GM18873 (cell line): ENCODE results near the gene GABBR2.
"Not testable (repeated sequence)": the region's sequence is repeated elsewhere in the genome, so short reads cannot be mapped to it uniquely, and the experiment has no call there.

Experiments used
- ATAC-seq: cut with Tn5 transposase; IDR thresholded peaks from one replicate; pipeline ENCODE4 v1.9.1; 2021; ENCODE audit warnings: mild to moderate bottlenecking, moderate library complexity, moderate number of reproducible peaks; ENCODE audit not compliant: unreplicated experiment, low FRiP score

The GABBR2 gene

DNA sequence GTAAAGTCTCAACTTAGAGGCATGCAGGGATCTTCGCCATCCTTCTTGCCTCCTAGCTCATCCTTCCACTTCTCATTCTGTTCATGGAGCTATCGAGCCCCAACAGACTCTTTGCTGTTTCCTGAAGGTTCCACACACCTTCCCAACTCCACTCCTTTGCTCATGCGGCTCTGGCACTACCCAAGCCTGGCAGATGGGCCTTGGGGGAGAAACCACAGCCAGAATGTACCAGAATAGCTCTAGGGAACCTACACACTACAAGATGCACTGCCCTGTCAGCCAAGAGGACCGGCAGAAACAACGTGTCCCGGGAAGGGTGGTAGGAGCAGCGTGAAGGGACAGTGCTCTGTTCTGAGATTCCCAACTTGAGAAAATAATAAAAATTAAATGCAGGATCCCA is 178.9 kb downstream of the GABBR2 start:
- ATAC-seq: no peak

DNA sequence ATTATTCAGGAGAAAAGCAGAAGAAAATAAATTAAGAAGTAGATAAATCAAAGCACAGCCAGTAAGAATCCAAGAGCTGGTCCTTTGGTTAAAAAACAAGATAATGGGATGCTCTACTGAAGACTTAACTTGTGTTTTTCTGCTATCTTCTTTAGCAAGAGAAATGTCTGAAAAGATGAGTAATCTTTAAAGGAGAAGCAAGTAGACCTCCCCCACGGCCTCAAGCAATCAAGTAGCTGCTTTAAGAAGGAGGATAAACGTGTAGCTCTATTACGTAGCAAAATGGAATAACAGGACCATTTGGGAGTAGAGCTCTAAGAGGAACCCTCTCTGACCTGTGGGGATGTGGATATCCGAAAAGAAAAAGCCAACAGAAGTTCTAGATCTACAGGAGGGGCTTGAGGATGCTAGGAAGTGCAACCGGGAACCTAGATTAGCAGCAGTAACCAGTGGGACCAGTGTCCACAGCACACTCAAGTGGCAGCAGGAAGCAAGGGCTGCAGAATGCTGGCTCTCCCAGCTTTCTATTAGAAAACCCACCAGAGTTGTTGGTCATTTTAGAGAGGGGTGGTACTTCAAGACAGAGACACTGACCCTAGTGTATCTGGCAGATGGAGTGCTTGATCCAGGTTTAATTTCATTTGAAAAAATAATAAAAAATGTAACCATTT is 185.4 kb downstream of the GABBR2 start:
- ATAC-seq: no peak

DNA sequence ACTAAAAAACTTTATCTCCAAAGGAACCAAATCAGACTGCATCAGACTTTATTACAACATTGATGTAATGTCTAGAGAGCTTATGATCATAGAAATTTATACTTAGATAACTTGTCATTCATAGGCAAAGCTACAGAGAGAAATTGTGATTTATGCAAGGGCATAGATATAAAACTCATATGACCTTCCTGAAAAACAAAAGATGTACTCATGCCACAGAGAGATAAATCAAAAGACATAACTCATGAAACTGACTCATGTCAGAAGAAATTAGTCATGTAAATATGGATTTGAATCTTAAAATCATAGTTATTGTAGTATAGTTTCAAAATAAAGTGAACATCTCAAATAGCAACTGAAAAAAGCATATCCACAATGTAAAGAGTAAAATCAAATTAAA is 186.2 kb downstream of the GABBR2 start:
- no peak for ATAC-seq

GRCh38 chr9:98521141-98521540 is 187.6 kb downstream of the GABBR2 start:
- no peak for ATAC-seq

DNA sequence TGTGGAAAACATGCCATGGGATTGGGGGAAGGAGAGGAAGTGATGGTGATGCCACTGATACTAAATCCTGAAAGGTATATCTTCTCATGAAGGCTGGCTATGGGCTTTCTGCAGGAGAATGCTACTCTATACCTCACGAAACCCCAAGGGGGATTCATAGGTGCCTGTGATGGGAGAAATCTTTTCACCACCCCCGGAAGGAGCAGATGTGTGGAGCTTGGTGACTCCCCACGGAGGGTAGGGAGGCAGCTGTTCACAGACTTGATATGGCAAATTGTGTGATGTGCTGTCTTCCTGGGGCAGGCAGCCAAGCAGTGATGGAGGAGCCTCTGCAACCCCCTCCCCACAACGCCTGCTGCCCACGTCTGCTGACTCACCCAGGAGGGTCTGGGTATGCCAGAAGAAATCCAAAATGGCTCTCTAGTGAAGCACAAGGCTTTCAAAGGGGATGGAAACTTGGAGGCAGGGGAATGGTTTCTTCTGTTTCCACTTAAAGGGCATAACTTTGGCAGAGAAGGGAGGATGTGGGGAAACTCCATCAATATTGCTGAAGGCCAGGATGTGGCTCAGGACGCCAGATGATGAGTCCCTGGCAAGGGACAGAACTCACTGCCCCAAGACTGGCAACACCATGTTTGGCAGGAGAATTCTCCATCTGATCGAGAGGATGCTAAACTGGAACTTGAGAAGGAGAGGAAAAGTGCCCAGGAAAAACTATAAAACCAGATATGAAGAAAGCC is 188.3 kb downstream of the GABBR2 start:
- no peak for ATAC-seq

- ATAC-seq: no peak
These were observed 189.1 kb downstream of the GABBR2 start for GRCh38 chr9:98519641-98520040.

DNA sequence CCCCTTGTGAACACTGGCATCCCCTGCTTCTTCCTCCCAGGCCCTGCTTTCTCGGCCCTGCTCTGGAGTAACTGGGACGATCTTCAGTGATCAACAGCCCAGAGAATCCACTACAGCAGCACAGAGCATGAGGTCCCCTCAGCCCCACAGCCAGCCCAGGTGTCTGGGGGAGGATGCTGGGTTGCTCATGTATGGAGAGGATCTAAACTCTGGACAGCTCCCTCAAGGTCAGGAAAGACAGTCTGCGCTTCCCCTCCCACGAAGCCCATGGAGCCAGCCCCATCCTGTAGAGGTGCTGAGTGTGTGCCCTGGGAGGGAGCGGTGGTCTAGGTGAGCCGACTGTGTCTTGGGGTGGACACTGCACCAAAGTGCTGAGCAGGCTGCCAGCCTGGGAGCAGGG is 190.2 kb downstream of the GABBR2 start:
- no peak for ATAC-seq

- no peak for ATAC-seq
These were observed 191.0 kb downstream of the GABBR2 start for GRCh38 chr9:98517761-98518160.

GRCh38 chr9:98516897-98517503 is 191.7 kb downstream of the GABBR2 start:
- no peak for ATAC-seq

DNA sequence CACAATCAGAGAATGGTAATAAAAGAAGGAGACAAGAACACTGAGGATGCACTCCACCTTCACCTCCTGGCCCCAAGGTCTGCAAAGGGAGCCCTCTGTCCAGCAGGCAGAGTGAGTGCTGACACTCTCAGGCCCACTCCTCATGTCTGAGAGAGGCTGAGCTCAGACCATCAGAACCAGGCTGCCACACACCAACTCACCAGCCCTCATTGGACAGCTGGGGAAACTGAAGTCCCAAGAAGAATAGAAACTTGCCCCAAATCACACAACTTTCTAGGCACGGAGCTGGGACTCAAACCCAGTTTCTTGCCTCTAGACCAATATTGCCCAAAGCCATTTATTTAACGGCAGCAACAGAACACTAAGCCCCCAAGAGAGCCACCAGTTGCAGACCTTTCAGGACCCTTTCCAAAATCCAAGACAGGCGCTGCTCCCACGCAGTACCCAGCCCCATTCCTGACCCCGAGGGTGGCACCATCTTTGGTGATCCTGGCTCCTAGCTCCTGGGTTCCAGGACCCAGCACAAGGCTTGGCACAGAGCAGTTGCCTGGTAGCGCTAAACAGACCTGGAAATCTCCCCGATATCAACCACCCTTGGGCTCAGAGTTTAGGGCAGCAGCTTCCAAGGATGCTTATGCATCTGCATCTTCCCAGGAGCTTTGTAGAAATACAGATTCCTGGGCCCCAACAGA is 192.4 kb downstream of the GABBR2 start:
- no peak for ATAC-seq

DNA sequence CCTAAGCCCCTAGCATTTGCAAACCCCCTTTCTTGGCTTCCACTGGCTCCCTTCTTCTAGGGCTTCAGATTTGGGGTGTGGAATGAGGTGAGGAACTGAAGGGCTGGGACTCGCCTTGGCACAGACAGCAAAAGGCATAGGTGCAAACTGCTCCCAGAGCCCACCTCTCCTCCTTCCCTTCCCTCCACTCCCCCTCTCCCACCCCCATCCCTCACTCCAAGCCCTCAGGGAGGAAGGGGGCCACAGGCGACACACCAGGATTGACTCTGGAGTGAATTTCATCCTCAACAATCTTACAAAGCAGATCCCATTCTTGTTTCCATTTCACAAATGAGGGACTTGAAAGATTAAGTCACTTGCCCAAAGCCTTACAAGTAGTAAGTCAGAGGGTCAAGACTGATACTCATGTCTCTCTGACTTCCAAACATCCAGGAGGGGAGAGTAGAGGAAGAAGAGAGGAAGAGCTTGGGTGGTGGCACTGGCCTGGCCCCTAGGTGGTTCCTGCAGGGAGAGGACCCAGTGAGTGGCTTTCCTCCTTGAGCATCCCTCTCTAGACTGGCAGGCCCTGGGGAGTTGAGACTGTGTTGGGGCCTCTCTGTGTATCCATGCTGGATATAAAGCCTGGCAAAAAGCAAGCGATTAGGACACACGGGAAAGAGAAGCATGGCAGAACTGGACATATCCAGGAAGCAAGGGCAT is 193.1 kb downstream of the GABBR2 start:
- no peak for ATAC-seq

GRCh38 chr9:98514841-98515240 is 193.9 kb downstream of the GABBR2 start:
- no peak for ATAC-seq

GRCh38 chr9:98508217-98508919 is 200.4 kb downstream of the GABBR2 start:
- ATAC-seq: not testable (repeated sequence)

- no peak for ATAC-seq
These were observed 202.2 kb downstream of the GABBR2 start for GRCh38 chr9:98506422-98507054.

DNA sequence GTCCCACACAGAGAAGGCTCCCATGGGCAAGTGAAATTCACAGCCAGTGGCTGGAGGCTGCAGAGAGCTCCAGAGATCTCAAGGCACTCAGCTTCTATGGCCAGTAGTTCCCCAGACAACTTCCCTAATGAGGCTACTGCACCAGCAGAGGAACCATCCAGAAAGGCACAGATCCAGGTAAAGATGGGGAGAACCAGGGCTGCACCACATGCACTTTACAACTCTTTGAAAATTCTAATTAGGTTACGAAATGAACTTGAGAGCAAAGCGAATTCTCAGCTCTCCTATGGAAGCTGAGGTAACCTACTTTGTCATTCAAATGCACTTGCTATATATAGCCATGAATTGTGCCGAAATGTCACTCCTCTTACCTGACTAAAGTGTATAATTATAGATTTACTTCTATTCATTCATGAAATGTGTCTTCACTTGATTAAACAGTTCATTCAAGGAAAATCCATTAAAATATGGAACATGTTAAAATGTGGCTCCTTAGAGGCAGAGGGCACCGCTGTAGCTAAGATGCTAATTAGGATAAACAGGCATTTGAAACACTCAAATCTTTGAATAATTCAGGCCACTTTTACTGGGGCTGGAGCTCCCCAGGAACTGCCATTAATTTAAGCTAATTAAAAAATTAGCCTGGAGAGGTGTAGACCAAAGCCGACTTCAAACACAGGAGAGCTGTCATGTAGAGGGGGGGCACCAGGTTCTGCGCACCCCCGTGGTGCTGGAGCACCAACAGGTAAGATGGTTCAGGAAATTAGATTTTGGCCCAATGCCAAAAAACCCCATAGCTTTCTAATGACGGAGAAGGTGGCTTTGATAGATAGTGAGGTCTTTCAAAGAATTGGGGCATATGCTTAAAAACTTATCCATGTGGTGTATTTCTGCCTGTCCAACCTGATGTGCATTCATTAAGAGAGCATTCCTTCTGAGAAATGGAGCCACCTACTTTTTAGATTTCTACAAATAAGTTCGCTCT is 204.1 kb downstream of the GABBR2 start:
- no peak for ATAC-seq

GRCh38 chr9:98503867-98504266 is 204.9 kb downstream of the GABBR2 start:
- ATAC-seq: no peak

DNA sequence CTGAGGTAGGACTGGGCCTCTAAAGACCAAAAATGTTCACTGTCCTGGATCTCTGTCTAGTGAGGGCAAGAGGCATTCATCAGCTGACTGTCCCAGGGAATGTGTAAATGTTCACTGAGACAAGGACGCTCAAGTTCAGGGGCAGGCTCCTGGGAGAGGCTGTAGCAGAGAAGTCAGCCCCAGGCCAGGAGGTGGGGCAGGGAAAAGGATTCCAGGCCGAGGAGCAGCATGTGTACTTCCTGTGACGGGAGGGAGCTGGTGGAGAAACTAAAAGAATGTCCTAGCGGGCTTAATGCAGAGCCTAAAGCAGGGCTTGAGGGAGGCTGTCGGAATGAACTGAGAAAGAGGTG is 205.8 kb downstream of the GABBR2 start:
- ATAC-seq: no peak

- ATAC-seq: no peak
These were observed 206.3 kb downstream of the GABBR2 start for GRCh38 chr9:98502311-98502975.
